D721Med (cell line): ENCODE data around the gene MUC2.

Source experiments
- DNase-seq: peaks from one replicate; pipeline ENCODE4 v3.0.0; 2011; ENCODE audit warnings: low spot score; ENCODE audit not compliant: insufficient read length
- FAIRE-seq: peaks from 2 replicates; lab custom pipeline; 2011; peaks lifted over from hg19 to GRCh38; lab: Jason Lieb, UNC
- TF ChIP-seq, protein P1 (sequence below): IDR thresholded peaks from 2 replicates; pipeline ENCODE4 v1.5.1; 2012; ENCODE audit warnings: mild to moderate bottlenecking, control low read depth; ENCODE audit not compliant: insufficient read depth; ENCODE audit errors: missing control alignments

The MUC2 gene

DNA sequence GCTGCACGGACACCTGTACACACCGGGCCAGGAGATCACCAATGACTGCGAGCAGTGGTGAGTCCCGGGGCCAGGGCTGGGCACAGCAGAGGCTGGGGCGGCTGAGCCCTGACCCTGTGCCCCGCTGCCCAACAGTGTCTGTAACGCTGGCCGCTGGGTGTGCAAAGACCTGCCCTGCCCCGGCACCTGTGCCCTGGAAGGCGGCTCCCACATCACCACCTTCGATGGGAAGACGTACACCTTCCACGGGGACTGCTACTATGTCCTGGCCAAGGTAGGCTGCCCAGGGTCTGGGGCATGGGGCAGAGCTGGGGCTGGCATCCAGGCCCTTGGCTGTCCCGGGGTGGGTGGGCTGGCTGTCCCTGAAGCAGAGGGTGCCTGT, 7.7 kb downstream of the MUC2 start:
- FAIRE-seq (no peak), DNase-seq (no peak)
- TF ChIP-seq, protein P1, sequence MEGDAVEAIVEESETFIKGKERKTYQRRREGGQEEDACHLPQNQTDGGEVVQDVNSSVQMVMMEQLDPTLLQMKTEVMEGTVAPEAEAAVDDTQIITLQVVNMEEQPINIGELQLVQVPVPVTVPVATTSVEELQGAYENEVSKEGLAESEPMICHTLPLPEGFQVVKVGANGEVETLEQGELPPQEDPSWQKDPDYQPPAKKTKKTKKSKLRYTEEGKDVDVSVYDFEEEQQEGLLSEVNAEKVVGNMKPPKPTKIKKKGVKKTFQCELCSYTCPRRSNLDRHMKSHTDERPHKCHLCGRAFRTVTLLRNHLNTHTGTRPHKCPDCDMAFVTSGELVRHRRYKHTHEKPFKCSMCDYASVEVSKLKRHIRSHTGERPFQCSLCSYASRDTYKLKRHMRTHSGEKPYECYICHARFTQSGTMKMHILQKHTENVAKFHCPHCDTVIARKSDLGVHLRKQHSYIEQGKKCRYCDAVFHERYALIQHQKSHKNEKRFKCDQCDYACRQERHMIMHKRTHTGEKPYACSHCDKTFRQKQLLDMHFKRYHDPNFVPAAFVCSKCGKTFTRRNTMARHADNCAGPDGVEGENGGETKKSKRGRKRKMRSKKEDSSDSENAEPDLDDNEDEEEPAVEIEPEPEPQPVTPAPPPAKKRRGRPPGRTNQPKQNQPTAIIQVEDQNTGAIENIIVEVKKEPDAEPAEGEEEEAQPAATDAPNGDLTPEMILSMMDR: no peak

DNA sequence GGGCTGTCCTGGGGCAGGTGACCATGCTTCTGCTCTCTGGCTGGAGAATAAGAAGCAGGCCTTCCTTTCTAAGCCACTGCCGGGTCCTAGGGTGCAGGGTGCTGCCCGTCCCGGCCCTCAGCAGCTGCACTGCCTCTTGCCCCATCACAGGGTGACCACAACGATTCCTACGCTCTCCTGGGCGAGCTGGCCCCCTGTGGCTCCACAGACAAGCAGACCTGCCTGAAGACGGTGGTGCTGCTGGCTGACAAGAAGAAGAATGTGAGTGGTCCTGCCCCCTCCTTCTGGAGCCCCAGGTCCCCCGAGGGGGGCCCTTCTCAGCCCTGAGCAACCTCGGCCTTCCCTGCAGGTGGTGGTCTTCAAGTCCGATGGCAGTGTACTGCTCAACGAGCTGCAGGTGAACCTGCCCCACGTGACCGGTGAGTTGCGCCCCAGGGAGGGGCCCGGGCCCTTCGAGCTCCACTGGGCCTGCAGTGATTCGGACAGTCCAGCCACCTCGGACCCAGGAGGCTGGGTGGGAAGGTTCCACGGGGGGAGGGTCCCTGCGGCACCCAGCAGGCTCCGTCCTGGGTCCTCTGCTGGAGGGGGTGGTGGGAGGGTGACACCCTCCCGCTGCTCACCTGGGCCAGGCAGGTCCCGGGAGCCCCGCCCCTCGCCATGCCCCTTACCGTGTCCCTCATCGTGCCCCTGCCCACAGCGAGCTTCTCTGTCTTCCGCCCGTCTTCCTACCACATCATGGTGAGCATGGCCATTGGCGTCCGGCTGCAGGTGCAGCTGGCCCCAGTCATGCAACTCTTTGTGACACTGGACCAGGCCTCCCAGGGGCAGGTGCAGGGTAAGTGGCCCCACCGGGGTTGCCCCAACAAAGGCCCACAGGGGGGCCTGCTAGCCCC, 8.3 kb downstream of the MUC2 start:
- FAIRE-seq (no peak), DNase-seq (no peak)
- TF ChIP-seq, protein P1: no peak

DNA sequence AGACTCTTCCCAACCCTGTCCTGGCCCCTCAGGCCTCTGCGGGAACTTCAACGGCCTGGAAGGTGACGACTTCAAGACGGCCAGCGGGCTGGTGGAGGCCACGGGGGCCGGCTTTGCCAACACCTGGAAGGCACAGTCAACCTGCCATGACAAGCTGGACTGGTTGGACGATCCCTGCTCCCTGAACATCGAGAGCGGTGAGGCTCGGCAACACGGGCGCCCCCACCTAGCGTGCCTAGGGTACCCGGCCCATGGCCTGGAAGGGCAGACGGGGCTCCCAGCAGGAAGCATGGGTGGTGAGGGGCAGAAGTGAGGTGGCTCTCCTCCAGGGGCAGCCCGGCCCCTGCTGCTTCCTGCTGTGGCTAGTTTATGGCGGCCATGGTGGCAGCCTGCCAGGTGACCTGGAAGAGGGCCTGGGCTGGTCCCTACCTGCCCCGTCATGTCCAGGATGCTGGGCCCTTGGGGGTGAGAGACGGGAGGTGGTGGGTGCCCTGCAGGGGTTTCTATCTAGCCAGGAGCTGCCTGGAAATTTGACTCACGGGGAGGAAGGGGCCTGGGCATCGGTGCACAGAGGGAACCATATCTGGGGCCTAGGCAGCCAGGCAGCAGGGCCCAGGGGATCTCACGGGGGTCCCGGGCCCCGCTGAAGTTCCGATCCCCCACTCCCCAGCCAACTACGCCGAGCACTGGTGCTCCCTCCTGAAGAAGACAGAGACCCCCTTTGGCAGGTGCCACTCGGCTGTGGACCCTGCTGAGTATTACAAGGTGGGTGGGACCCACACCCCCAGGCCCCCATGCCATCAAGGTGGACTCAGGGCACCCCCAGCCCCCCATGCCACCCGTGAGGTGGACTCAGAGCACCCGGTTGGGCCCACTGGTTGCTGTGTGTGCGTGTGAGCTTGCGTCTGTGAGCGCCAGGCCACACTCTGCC, 9.2 kb downstream of the MUC2 start:
- TF ChIP-seq, protein P1: no peak
- DNase-seq (no peak), FAIRE-seq (no peak)

DNA sequence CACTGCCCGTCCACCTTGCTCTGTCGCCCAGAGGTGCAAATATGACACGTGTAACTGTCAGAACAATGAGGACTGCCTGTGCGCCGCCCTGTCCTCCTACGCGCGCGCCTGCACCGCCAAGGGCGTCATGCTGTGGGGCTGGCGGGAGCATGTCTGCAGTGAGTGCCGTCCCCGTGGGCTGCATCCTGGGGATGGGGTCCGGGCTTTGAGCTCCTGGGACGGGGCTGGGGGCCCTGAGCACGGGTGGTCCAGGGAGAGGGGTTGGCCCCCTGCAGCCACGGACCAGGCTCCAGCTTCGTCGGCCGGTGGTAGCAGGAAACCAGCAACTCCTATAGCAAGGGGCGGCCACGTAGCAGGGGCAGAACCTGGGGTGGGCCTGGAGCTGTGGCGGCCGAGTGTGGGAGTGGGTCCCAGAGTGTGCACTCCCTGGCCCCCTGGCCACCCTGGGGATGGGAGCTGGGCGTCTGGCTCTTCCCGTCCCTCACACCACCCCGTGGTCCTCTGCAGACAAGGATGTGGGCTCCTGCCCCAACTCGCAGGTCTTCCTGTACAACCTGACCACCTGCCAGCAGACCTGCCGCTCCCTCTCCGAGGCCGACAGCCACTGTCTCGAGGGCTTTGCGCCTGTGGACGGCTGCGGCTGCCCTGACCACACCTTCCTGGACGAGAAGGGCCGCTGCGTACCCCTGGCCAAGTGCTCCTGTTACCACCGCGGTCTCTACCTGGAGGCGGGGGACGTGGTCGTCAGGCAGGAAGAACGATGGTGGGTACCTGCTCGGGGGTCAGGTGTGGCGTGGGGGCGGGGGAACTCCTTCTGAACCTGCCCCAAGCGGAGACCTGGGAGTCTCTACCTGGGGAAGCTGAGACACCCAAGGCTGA, 10.1 kb downstream of the MUC2 start:
- DNase-seq (no peak), FAIRE-seq (no peak)
- TF ChIP-seq, protein P1: no peak

DNA sequence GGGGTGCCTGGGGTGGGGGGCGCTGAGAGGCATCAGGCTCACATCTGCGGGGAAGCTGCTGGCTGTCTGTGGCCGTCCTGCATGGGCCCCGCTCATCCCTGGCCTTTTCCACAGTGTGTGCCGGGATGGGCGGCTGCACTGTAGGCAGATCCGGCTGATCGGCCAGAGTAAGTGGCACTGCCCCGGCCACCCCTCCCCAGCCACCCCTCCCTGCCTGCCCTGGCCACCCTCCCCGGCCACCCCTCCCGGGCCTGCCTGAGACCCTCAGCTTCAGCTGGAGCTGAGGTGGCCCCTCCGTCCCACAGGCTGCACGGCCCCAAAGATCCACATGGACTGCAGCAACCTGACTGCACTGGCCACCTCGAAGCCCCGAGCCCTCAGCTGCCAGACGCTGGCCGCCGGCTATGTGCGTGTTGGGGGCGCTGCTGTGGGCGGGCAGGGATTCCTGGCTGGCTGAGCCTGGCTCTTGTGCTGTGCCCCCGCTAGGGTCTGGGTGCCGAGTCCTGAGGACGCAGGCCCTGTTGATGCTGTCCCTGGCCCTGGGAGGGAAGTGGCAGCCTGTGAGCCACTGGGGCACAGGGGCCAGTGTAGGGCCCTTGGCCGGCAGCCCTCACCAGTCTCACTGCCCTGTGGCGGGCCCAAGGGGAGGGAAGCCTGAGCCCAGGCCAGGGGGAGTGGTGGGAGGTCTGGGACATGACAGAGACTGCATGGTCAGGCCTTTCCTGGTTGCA, 10.9 kb downstream of the MUC2 start:
- no peak for FAIRE-seq
- TF ChIP-seq, protein P1: no peak
- no peak for DNase-seq
